SU-DHL-6 (cell line): ENCODE results near the gene COMT.

ENCODE experiments used
- EZH2phosphoT487 ChIP-seq: fragments of 200-600 bp; sonication (generic), shearing (Covaris generic); conservative IDR thresholded peaks from 2 replicates; pipeline ENCODE4 v1.6.1; 2018; ENCODE audit warnings: mild to moderate bottlenecking, antibody characterized with exemption, low read length, moderate library complexity, mixed read lengths
- TF ChIP-seq, protein P1 (sequence below): fragments of 200-600 bp; sonication (generic); IDR thresholded peaks from one replicate; pipeline ENCODE4 v1.5.1; 2017; ENCODE audit warnings: antibody characterized with exemption, mild to moderate bottlenecking, low read length, moderate library complexity; ENCODE audit not compliant: insufficient read depth, poor library complexity, severe bottlenecking

DNA sequence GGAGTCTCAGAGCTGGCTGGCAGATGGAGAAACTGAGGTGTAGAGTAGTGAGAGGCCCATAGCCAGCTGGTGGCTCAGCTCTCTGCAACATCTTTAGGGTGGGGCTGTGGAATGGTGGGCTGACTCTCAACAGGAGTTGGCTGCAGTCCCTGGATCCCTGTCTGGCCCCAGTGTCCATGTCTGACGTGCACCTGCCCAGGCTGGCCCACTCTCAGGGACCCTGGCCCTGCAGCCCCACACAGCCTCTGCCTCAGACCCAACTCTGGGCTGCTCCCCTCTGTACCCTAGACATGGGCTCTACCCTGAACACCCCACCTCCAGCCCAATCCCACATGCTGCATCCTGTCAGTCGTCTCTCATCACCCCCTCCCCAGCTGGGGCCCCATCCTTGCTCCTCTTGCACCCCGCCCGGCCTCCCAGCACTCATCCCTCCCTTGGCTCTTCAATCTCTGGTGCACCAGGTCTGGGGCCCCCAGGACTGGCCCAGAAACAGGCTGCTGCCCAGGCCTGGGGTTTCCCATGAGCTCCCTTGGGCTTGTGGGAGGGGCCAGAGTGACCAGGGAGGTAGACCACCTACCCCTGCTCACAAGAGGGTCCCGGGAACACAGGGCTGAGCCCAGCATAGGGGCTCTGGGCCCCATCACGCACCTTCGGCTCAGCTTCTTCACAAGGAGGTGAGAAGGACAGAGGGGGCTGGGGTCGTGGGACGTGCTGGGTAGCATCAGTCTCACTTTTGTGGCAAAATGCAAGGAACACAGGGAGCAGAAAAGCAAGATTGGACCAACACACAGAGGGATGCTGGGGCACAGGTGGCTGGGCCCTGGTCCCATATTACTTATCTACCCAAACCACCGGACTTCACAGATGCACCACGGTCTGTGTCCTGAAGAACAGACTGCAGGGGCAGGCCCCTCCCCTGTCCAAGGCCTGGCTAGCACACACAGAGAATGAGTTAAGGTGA, 43.6 kb downstream of the COMT start:
- TF ChIP-seq, protein P1, sequence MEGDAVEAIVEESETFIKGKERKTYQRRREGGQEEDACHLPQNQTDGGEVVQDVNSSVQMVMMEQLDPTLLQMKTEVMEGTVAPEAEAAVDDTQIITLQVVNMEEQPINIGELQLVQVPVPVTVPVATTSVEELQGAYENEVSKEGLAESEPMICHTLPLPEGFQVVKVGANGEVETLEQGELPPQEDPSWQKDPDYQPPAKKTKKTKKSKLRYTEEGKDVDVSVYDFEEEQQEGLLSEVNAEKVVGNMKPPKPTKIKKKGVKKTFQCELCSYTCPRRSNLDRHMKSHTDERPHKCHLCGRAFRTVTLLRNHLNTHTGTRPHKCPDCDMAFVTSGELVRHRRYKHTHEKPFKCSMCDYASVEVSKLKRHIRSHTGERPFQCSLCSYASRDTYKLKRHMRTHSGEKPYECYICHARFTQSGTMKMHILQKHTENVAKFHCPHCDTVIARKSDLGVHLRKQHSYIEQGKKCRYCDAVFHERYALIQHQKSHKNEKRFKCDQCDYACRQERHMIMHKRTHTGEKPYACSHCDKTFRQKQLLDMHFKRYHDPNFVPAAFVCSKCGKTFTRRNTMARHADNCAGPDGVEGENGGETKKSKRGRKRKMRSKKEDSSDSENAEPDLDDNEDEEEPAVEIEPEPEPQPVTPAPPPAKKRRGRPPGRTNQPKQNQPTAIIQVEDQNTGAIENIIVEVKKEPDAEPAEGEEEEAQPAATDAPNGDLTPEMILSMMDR: no peak
- no peak for TF ChIP-seq EZH2phosphoT487
